Stimulated activated CD8-positive, alpha-beta memory T cell treated with anti-CD3 and anti-CD28 coated beads, Interleukin-12 subunit alpha, Interleukin-12 subunit beta, amount 100 ng/mL, for 24 hours (primary cell): ENCODE measurements around the gene CEACAM4.
A peak's percentile ranks its signal among the peaks of the same experiment; 100 is the strongest.
"Not testable (repeated sequence)": the region's sequence is repeated elsewhere in the genome, so short reads cannot be mapped to it uniquely, and the experiment has no call there.

Source experiments
- DNase-seq: peaks from one replicate; pipeline ENCODE4 v3.0.0-alpha.2; 2020; ENCODE audit errors: extremely low read depth

The CEACAM4 gene

DNA sequence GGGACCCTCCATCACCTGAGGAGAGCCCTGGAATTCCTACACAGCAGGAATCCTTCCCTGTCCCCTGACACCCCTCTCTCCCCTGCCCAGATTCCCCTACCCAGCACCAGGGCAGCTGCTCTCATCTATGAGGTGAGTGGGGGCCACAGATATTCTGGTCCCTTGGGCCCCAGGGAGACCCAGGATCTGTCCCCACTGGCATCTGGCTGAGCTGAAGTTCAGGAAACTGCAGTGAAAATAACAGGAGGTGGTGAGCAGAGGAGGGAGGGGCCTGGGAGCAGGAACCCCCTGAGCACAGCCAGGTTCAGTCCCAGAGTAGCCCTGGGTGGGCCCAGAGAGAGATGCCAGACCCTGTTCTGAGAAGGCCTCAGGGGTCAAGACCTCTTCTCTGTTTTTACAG is 40.8 kb downstream of the CEACAM4 start:
- DNase-seq: no peak

DNA sequence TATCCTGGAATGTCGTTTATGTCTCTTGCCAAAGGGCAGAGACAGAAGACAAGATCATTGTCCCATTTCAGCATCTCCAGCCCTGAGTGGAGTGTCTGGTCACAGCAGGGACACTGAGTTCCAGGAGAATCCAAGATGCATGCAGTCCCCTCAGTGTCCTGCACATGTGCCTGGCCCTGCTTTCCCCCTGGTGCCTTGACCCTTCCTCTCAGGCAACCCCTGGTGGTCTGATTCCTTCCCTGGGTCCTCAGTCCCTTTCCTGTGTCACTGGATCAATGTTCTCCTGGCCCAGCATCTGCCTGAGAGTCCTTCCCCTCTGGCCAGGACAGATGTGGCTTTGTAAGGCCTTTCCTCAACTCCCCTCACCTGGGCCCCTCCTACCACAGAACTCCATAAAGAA is 41.9 kb downstream of the CEACAM4 start:
- no peak for DNase-seq

GRCh38 chr19:41584260-41584810 is 42.5 kb downstream of the CEACAM4 start:
- DNase-seq: no peak

GRCh38 chr19:41582577-41583182 is 44.2 kb downstream of the CEACAM4 start:
- not testable (repeated sequence) for DNase-seq

DNA sequence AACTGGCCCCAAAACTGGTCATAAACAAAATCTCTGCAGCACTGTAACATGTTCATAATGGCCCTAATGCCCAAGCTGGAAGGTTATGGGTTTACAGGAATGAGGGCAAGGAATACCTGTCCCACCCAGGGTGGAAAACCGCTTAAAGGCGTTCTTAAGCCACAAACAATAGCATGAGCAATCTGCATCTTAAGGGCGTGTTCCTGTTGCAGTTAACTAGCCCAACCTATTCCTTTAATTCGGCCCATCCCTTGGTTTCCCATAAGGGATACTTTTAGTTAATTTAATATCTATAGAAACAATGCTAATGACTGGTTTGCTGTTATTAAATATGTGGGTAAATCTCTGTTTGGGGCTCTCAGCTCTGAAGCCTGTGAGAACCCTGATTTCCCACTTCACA is 45.8 kb downstream of the CEACAM4 start:
- not testable (repeated sequence) for DNase-seq

GRCh38 chr19:41578886-41579285 is 48.0 kb downstream of the CEACAM4 start:
- DNase-seq: no peak

DNA sequence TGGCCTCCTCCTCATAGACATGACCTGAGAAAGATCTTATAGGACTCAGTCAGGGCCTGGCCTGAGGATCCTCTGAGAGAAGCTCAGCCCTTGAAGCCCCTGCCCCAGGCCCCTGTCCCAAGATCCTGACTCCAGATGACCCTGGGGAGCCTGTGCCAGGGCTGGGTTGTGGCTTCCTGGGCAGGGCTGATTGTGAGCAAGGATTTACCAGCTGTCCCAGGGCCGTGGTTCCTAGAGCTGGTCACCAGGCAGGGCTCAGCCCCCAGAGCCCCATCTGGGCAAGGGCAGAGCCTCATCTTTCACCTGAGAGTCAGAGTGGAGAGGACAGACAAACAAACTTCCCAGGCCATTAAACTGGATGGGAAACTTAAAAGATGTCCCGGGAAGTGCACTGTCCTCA is 49.0 kb downstream of the CEACAM4 start:
- DNase-seq: no peak

GRCh38 chr19:41577144-41577830 is 49.6 kb downstream of the CEACAM4 start:
- no peak for DNase-seq

DNA sequence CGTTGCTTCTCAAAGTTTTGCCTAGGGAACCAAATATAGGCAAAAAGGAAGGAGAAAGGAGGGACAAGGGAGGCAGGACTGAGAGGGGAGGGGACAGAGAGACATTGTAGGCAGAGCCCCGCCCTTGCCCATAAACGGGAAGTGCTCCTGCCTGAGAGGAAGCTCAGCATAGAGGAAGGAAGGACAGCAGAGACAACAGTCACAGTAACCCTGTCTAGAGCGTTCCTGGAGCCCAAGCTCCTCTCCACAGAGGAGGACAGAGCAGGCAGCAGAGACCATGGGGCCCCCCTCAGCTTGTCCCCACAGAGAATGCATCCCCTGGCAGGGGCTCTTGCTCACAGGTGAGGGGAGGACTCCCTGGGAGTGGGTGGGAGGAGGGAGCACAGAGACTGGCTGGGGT is 50.9 kb downstream of the CEACAM4 start, which contains the start of gene CEACAM21:
CEACAM21 (plus strand) TSS at position 169 of the 400 bp plus-strand sequence; CDS start at position 278, 109 bp downstream.
- no peak for DNase-seq

GRCh38 chr19:41570639-41571112 is 56.2 kb downstream of the CEACAM4 start:
- DNase-seq: peak; percentile 53

- DNase-seq: no peak
Observed at GRCh38 chr19:41570179-41570578, 56.7 kb downstream of the CEACAM4 start.

GRCh38 chr19:41569481-41570150 is 57.3 kb downstream of the CEACAM4 start:
- DNase-seq: no peak
